ENCODE measurements around the gene ZNF616. TPM values are rescaled to one million over a fixed set of nuclear protein-coding genes. Genes with fewer than 3 reads are reported as not detected.

ZNF616 gene
- total RNA-seq, 3 donors from 2014 or later = 5.8 to 14.0 (median 7.2) TPM

- H3K4me1 ChIP-seq = peaks cover 0 to 6% of the 10 kb centered on the region in 2 donors
- peaks cover 6% of the 10 kb centered on the region for H3K36me3 ChIP-seq
- no peak for DNase-seq (ENCODE audit: low spot score in 2 of 2)
- TF ChIP-seq CTCF (IDR thresholded peaks at IDR 0.05) (no peak), POLR2AphosphoS5 (IDR thresholded peaks at IDR 0.05) (no peak), POLR2A (IDR thresholded peaks at IDR 0.05) (no peak)
- no peaks in the 10 kb centered on the region for H3K9me3 ChIP-seq
- H3K27me3 ChIP-seq = no peaks in the 10 kb centered on the region
- H3K27ac ChIP-seq = peak overlapping the region in 1 of 2 donors; percentile 86
- intact Hi-C loops (cut with DNase I; ENCODE audit: low total_unique reads) = no loop called here
- peak overlapping the region in 2 of 3 donors; percentile 73 to 86 for H3K4me3 ChIP-seq
Measured at GRCh38 chr19:52172347-52172746, 32.6 kb upstream of the ZNF616 start.

- TF ChIP-seq POLR2AphosphoS5 (IDR thresholded peaks at IDR 0.05) = peak in 1 of 3 donors; percentile 42
- TF ChIP-seq CTCF (IDR thresholded peaks at IDR 0.05) = no peak
Measured at GRCh38 chr19:52171321-52172169, 31.8 kb upstream of the ZNF616 start, which contains the start of gene ZNF836. ZNF836 (minus strand) TSS chr19:52171621; CDS start chr19:52168072, 3,549 bp downstream.

GRCh38 chr19:52170863-52171320, 31.2 kb upstream of the ZNF616 start:
- Histone ChIP-seq H3K9me3 (no peaks in the 10 kb centered on the region), H3K4me1 (peaks cover 0 to 6% of the 10 kb centered on the region in 2 donors), H3K4me3 (peak overlapping the region; percentile 73 to 90 (median 86)), H3K36me3 (peaks cover 6% of the 10 kb centered on the region), H3K27ac (peak overlapping the region; percentile 86 to 94), H3K27me3 (no peaks in the 10 kb centered on the region)
- TF ChIP-seq POLR2AphosphoS5 (IDR thresholded peaks at IDR 0.05) (no peak), CTCF (IDR thresholded peaks at IDR 0.05) (no peak), POLR2A (IDR thresholded peaks at IDR 0.05) (no peak)
- intact Hi-C loops (cut with DNase I; ENCODE audit: low total_unique reads) = loop anchor here (2.0 kb wide), 1 partner anchor 20 kb away; the partner anchor contains the start of gene PPP2R1A
- no peak for DNase-seq (ENCODE audit: low spot score in 2 of 2)

More at GRCh38 chr19:52171321-52172169, 31.8 kb upstream of the ZNF616 start, which contains the start of gene ZNF836:
- H3K27me3 ChIP-seq = no peaks in the 10 kb centered on the region
- H3K9me3 ChIP-seq = no peaks in the 10 kb centered on the region
- intact Hi-C loops (cut with DNase I; ENCODE audit: low total_unique reads) = loop anchor here (2.0 kb wide), 1 partner anchor 19 kb away; the partner anchor contains the start of gene PPP2R1A
- peak within 1 kb of the TSS; percentile 86 to 94 for H3K27ac ChIP-seq
- peaks cover 6% of the 10 kb centered on the region for H3K36me3 ChIP-seq
- H3K4me1 ChIP-seq = peaks cover 0 to 6% of the 10 kb centered on the region in 2 donors
- DNase-seq (ENCODE audit: low spot score in 2 of 2) = peak; percentile 86 to 88
- peak within 1 kb of the TSS; percentile 73 to 90 (median 86) for H3K4me3 ChIP-seq

GRCh38 chr19:52170304-52170703, 30.6 kb upstream of the ZNF616 start:
- Histone ChIP-seq H3K27me3 (no peaks in the 10 kb centered on the region), H3K36me3 (peaks cover 6% of the 10 kb centered on the region), H3K27ac (peak overlapping the region; percentile 46 to 94), H3K4me1 (peaks cover 0 to 6% of the 10 kb centered on the region in 2 donors), H3K4me3 (peak overlapping the region; percentile 73 to 90 (median 86)), H3K9me3 (no peaks in the 10 kb centered on the region)
- no peak for DNase-seq (ENCODE audit: low spot score in 2 of 2)
- intact Hi-C loops (cut with DNase I; ENCODE audit: low total_unique reads) = loop anchor here (2.0 kb wide), 1 partner anchor 20 kb away; the partner anchor contains the start of gene PPP2R1A
- TF ChIP-seq CTCF (IDR thresholded peaks at IDR 0.05) (no peak), POLR2A (IDR thresholded peaks at IDR 0.05) (no peak), POLR2AphosphoS5 (IDR thresholded peaks at IDR 0.05) (no peak)
